Nephron (organoid): ENCODE measurements around the gene UBE2V1.

Experiments used
- H3K27ac Mint-ChIP-seq, 3 experiments: 2 replicates each; pipeline ENCODE4 v1.8.0; 2020; ENCODE audit warnings: mixed read lengths in 3 of 3, mild to moderate bottlenecking in 2 of 3, moderate library complexity in 1 of 3
- H3K27me3 Mint-ChIP-seq: 2 replicates; pipeline ENCODE4 v1.8.0; 2021; ENCODE audit warnings: low read depth, mild to moderate bottlenecking, moderate library complexity, mixed read lengths
- H3K36me3 Mint-ChIP-seq: 2 replicates; pipeline ENCODE4 v1.8.0; 2020; ENCODE audit warnings: low read depth, mixed read lengths
- H3K4me1 Mint-ChIP-seq: 2 replicates; pipeline ENCODE4 v1.8.0; 2020; ENCODE audit warnings: mixed read lengths
- H3K4me3 Mint-ChIP-seq, 3 experiments: 2 replicates each; pipeline ENCODE4 v1.8.0; 2020; ENCODE audit warnings: mild to moderate bottlenecking in 3 of 3, mixed read lengths in 3 of 3, moderate library complexity in 2 of 3
- H3K9me3 Mint-ChIP-seq: 2 replicates; pipeline ENCODE4 v1.8.0; 2020; ENCODE audit warnings: mixed read lengths
- CTCF ChIP-seq, 3 experiments: fragments of 200-600 bp; sonication (generic); IDR thresholded peaks; one replicate each; pipeline ENCODE4 v1.5.0; 2021; ENCODE audit warnings: antibody characterized with exemption in 3 of 3; ENCODE audit not compliant: unreplicated experiment in 3 of 3

UBE2V1 gene

DNA sequence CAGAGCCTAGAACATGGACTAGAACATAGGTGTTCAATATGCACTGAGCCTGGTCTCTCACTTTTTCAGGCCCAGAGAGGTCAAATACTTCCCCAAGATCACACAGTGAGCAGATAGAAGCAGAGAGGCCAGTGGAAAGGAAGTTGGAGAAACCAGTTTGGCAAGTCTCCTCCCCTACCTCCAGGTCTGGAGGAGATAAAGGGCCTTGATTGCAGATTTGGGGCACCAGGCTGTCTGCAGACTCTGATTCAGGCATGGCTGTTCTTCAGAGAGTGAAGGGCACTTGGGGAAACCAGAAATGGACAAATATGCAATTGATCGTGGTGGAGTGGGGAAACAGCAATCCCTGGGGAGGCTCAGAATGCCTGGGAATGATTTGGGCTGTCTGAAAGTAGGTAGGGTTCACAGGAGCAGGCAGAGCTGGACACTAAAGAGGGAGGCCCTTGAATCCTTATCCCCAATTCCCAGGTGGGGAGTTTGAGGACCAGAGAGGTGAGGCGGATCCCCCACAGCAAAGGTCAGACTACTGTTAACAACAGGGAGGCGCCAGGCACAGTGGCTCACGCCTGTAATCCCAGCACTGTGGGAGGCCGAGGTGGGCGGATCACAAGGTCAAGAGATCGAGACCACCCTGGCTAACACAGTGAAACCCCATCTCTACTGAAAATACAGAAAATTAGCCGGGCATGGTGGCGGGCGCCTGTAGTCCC lies 38.2 kb upstream of the UBE2V1 start:
- Mint-ChIP-seq H3K36me3 (peaks cover 11% of the 10 kb centered on the region), H3K9me3 (no peaks in the 10 kb centered on the region), H3K27me3 (peaks cover 4% of the 10 kb centered on the region), H3K27ac (peak overlapping the region; percentile 20 to 73 (median 55)), H3K4me1 (peaks cover 66% of the 10 kb centered on the region), H3K4me3 (peak overlapping the region; percentile 86 to 88 (median 87))
- no peak for TF ChIP-seq CTCF (IDR thresholded peaks at IDR 0.05; ENCODE audit: unreplicated experiment in 3 of 3)

DNA sequence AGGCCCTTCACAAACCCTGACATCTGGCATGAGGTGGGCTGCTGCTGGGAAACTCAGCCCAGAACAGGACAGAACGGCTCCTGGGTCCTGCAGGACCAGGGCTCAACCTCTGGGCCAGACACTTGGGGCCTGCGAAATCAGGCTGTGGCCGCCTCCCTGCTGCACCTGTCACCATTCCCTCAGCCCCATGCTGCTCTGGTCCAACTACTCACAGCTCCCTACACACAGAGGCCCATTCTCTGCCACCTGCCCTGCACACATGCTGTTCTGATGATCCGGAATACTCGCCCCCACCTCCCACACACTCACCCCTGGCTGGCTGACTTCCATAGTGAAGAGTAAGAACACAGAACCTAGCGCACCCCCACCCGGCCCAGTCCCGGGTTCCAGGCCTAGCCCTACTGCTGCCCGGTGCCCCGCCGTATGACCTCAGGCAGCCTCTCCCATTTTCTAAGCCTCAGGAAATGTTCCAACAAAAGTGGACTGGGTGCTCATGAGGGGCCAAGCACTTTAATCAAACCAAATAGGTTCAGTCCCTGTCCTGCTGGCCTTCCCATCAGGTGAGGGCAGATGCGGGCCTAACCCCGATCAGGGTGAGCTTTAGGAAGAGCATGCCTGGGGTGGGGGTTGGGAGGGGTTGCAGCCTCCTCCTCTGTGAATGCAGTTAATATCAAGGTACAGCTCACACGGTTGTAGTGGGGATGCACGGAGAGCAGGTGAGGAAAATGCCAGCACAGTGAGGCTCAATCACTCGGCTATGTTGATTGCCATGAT lies 36.7 kb upstream of the UBE2V1 start:
- peaks cover 70% of the 10 kb centered on the region for H3K4me1 Mint-ChIP-seq
- no peaks in the 10 kb centered on the region for H3K27me3 Mint-ChIP-seq
- H3K4me3 Mint-ChIP-seq = peak overlapping the region; percentile 36 to 70 (median 66)
- H3K36me3 Mint-ChIP-seq = peaks cover 11% of the 10 kb centered on the region
- H3K9me3 Mint-ChIP-seq = no peaks in the 10 kb centered on the region
- TF ChIP-seq CTCF (IDR thresholded peaks at IDR 0.05; ENCODE audit: unreplicated experiment in 3 of 3) = no peak
- peak overlapping the region; percentile 49 to 77 (median 56) for H3K27ac Mint-ChIP-seq

DNA sequence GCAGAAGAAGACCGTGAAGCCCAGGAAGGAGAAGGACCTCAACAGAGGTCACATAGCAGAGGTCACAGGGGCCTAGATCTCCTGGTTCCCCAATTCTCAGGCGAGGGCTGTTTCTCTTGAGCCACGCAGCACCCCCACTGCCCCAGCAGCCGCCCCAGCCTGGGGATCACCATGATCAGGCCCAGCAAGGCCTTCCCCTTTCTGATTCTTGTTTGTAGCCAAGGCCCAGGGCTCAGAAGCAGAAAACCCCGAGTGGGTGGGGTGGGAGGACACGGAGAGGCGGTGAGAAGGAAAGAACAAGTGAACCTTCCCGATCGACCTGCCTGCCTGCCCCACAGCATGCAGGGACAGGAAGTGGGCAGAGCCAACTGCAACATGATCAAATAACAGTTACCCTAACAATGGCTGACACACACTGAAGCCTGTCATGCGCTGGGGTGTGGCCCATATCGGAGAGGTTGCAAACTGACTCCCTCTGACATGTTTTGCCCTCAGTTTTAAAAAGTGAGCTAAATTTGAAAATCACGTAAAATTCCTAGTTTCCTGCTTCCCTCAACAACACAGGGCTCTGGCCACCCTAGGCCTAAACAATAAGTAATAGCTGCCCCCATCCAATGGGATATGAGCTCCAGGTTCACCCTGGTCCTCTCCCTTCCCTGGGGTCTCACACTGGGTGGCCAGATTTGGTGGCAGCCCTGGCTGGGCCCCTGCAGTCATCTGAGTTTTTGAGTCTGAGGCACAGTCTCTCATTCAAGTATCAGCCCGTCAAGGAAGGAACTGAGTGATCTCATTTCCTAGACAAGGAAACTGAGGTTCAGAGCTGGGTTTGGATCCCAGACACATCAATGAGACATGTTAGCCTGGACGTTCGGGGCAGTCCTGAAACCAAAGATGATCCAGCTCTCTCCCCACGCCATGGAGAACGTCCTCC lies 34.0 kb upstream of the UBE2V1 start:
- no peaks in the 10 kb centered on the region for H3K27me3 Mint-ChIP-seq
- H3K4me3 Mint-ChIP-seq = no peak overlapping the region
- H3K36me3 Mint-ChIP-seq = peaks cover 24% of the 10 kb centered on the region
- H3K27ac Mint-ChIP-seq = peak overlapping the region in 2 of 3 experiments; percentile 50 to 51
- H3K4me1 Mint-ChIP-seq = peaks cover 52% of the 10 kb centered on the region
- H3K9me3 Mint-ChIP-seq = no peaks in the 10 kb centered on the region
- TF ChIP-seq CTCF (IDR thresholded peaks at IDR 0.05; ENCODE audit: unreplicated experiment in 3 of 3) = no peak

DNA sequence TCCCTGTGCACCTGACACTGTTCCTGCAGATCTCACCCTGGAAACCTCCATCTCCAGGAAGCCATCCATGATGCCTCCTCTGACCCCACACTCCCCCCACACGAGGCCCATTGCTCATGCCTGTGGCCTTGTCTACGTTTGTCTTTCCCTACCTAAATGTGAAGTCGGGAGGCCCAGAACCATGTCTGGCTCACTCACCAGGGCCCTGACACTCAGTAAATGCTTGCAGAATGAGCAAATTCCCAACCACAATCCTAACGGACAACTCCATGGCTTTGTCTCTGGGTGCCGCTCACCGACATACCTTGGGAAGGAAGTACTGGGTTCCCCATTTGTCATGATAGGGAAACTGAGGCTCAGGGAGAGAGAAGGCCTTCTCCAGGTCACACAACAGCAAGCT lies 33.3 kb upstream of the UBE2V1 start:
- no peak for TF ChIP-seq CTCF (IDR thresholded peaks at IDR 0.05; ENCODE audit: unreplicated experiment in 3 of 3)
- peaks cover 44% of the 10 kb centered on the region for H3K4me1 Mint-ChIP-seq
- no peaks in the 10 kb centered on the region for H3K27me3 Mint-ChIP-seq
- no peak overlapping the region for H3K27ac Mint-ChIP-seq
- no peaks in the 10 kb centered on the region for H3K9me3 Mint-ChIP-seq
- H3K4me3 Mint-ChIP-seq = no peak overlapping the region
- H3K36me3 Mint-ChIP-seq = peaks cover 28% of the 10 kb centered on the region

- no peak for TF ChIP-seq CTCF (IDR thresholded peaks at IDR 0.05; ENCODE audit: unreplicated experiment in 3 of 3)
- Mint-ChIP-seq H3K4me3 (no peak overlapping the region), H3K4me1 (peaks cover 38% of the 10 kb centered on the region), H3K27ac (no peak overlapping the region), H3K9me3 (no peaks in the 10 kb centered on the region), H3K27me3 (no peaks in the 10 kb centered on the region), H3K36me3 (peaks cover 30% of the 10 kb centered on the region)
Observed at GRCh38 chr20:50145566-50145965, 32.6 kb upstream of the UBE2V1 start.
